Upper lobe of left lung (tissue), 4 donors: ENCODE results near the gene SLC7A10.

Experiments used
- POLR2A ChIP-seq, 4 donors: fragments of 450-650 bp; IDR thresholded peaks; one replicate each; pipeline ENCODE4 v1.5.1; 2016 to 2017; ENCODE audit warnings: antibody characterized with exemption in 4 of 4, mild to moderate bottlenecking in 2 of 4
- POLR2AphosphoS5 ChIP-seq, 2 donors: sonication (generic); formaldehyde crosslinking; IDR thresholded peaks; one replicate each; pipeline ENCODE4 v1.5.1; 2017; ENCODE audit warnings: antibody characterized with exemption in 2 of 2

DNA sequence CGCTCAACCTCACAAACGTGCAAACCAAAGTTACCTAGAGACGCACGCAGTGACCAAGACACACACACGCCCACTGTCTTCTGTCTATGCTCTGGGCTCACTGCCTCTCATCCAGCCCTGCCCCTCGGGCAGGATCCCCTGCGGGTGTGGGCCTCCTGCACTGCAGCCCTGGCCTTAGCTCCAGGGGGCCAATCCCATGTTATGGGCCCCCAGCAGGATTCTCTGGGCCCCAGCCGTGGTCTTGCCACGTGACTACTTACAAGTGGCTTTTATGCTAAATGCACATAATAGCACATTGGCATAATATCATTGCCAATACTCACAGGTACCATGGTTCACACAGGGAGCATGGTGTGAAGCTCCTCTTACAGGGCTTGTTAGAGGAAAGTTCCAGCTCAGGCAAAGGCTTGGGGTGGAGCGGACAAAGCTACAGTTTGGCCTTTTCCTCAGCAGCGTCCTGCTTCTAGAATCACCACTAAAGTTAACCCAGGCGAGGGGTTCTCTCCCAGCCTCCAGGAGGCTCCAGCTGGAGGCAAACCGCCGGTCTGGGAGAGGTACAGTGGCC lies 39.3 kb upstream of the SLC7A10 start:
- TF ChIP-seq POLR2AphosphoS5 (IDR thresholded peaks at IDR 0.05) = no peak
- TF ChIP-seq POLR2A (IDR thresholded peaks at IDR 0.05) = no peak
